Skeletal muscle tissue (tissue), 4 donors: ENCODE results near the gene OR2T34. TPM values are rescaled to one million over a fixed set of nuclear protein-coding genes. Genes with fewer than 3 reads are reported as not detected.
"Not testable (repeated sequence)": the region's sequence is repeated elsewhere in the genome, so short reads cannot be mapped to it uniquely, and the experiment has no call there.

Experiments used
- H3K27ac ChIP-seq: one replicate; pipeline ENCODE4 v1.7.0; 2013; ENCODE audit warnings: mild to moderate bottlenecking, low read depth, low read length, inconsistent platforms
- H3K27me3 ChIP-seq, 3 donors: one replicate each; pipeline ENCODE4 v1.7.0; 2013; ENCODE audit warnings: low read length in 3 of 3; ENCODE audit not compliant: control insufficient read depth in 3 of 3, insufficient read depth in 3 of 3
- H3K36me3 ChIP-seq, 3 donors: one replicate each; pipeline ENCODE4 v1.7.0; 2013; ENCODE audit warnings: low read length in 3 of 3; ENCODE audit not compliant: control insufficient read depth in 3 of 3, insufficient read depth in 3 of 3
- H3K4me1 ChIP-seq, 3 donors: one replicate each; pipeline ENCODE4 v1.7.0; 2013; ENCODE audit warnings: low read length in 3 of 3, mild to moderate bottlenecking in 3 of 3; ENCODE audit not compliant: control insufficient read depth in 3 of 3, insufficient read depth in 3 of 3
- H3K4me3 ChIP-seq, 3 donors: one replicate each; pipeline ENCODE4 v1.7.0; 2013; ENCODE audit warnings: low read length in 3 of 3
- H3K9ac ChIP-seq, 3 donors: one replicate each; pipeline ENCODE4 v1.7.0; 2013; ENCODE audit warnings: low read length in 3 of 3, mild to moderate bottlenecking in 3 of 3, moderate library complexity in 2 of 3, low read depth in 1 of 3
- H3K9me3 ChIP-seq, 3 donors: one replicate each; pipeline ENCODE4 v1.7.0; 2013; ENCODE audit warnings: low read length in 3 of 3; ENCODE audit not compliant: control insufficient read depth in 3 of 3
- total RNA-seq: library from RNA; depleted of rRNA; stranded (reverse); fragments of >200 nt; gene quantifications from one replicate; pipeline ENCODE4 v1.2.3, GENCODE V29; 2014
- donor health status: Osteomylitis.

OR2T34 gene
- not detected for total RNA-seq

- H3K27ac ChIP-seq, H3K4me3 ChIP-seq, H3K4me1 ChIP-seq, H3K9me3 ChIP-seq, H3K9ac ChIP-seq, H3K36me3 ChIP-seq, H3K27me3 ChIP-seq: not testable (repeated sequence)
These were observed at the start of gene OR2T34 for GRCh38 chr1:248574657-248575056. Gene OR2T34, minus strand, starts transcription at chr1:248574757. Its CDS starts 0 bp downstream, at chr1:248574757.

GRCh38 chr1:248622570-248623001 lies 48.0 kb upstream of the OR2T34 start:
- no peak overlapping the region for H3K4me3 ChIP-seq
- no peaks in the 10 kb centered on the region for H3K9me3 ChIP-seq
- no peak overlapping the region for H3K27ac ChIP-seq
- no peaks in the 10 kb centered on the region for H3K36me3 ChIP-seq
- no peaks in the 10 kb centered on the region for H3K27me3 ChIP-seq
- H3K9ac ChIP-seq, result no peak overlapping the region
- no peaks in the 10 kb centered on the region for H3K4me1 ChIP-seq

- Histone ChIP-seq H3K9me3 (no peaks in the 10 kb centered on the region), H3K4me1 (no peaks in the 10 kb centered on the region), H3K4me3 (no peak overlapping the region), H3K27ac (no peak overlapping the region), H3K9ac (no peak overlapping the region), H3K27me3 (no peaks in the 10 kb centered on the region), H3K36me3 (no peaks in the 10 kb centered on the region)
These were observed 47.2 kb upstream of the OR2T34 start for GRCh38 chr1:248621770-248622169.

- no peak overlapping the region for H3K27ac ChIP-seq
- H3K4me3 ChIP-seq, result no peak overlapping the region
- H3K4me1 ChIP-seq, result no peaks in the 10 kb centered on the region
These were observed 44.3 kb upstream of the OR2T34 start for GRCh38 chr1:248618878-248619277.

GRCh38 chr1:248618119-248618518 lies 43.6 kb upstream of the OR2T34 start:
- H3K27ac ChIP-seq, result no peak overlapping the region
- H3K36me3 ChIP-seq, result no peaks in the 10 kb centered on the region
- no peaks in the 10 kb centered on the region for H3K9me3 ChIP-seq
- H3K4me1 ChIP-seq, result no peaks in the 10 kb centered on the region
- no peak overlapping the region for H3K9ac ChIP-seq
- no peaks in the 10 kb centered on the region for H3K27me3 ChIP-seq
- no peak overlapping the region for H3K4me3 ChIP-seq

More at GRCh38 chr1:248618878-248619277, 44.3 kb upstream of the OR2T34 start:
- H3K9me3 ChIP-seq, result no peaks in the 10 kb centered on the region
- H3K9ac ChIP-seq, result no peak overlapping the region
- no peaks in the 10 kb centered on the region for H3K27me3 ChIP-seq
- H3K36me3 ChIP-seq, result no peaks in the 10 kb centered on the region

GRCh38 chr1:248613742-248614141 lies 39.2 kb upstream of the OR2T34 start:
- Histone ChIP-seq H3K9ac (no peak overlapping the region), H3K4me3 (no peak overlapping the region), H3K27me3 (no peaks in the 10 kb centered on the region), H3K27ac (no peak overlapping the region), H3K36me3 (no peaks in the 10 kb centered on the region), H3K9me3 (no peaks in the 10 kb centered on the region), H3K4me1 (no peaks in the 10 kb centered on the region)

- H3K4me1 ChIP-seq, result no peaks in the 10 kb centered on the region
- H3K9ac ChIP-seq, result no peak overlapping the region
- H3K36me3 ChIP-seq, result no peaks in the 10 kb centered on the region
- H3K9me3 ChIP-seq, result no peaks in the 10 kb centered on the region
- H3K27ac ChIP-seq, result no peak overlapping the region
- no peaks in the 10 kb centered on the region for H3K27me3 ChIP-seq
- H3K4me3 ChIP-seq, result no peak overlapping the region
These were observed 37.4 kb upstream of the OR2T34 start for GRCh38 chr1:248611883-248612414.

- Histone ChIP-seq H3K4me1 (no peaks in the 10 kb centered on the region), H3K36me3 (no peaks in the 10 kb centered on the region), H3K9me3 (no peaks in the 10 kb centered on the region), H3K27me3 (no peaks in the 10 kb centered on the region), H3K4me3 (no peak overlapping the region), H3K9ac (no peak overlapping the region), H3K27ac (no peak overlapping the region)
These were observed 35.7 kb upstream of the OR2T34 start for GRCh38 chr1:248610301-248610700.

GRCh38 chr1:248599396-248599795 lies 24.8 kb upstream of the OR2T34 start:
- Histone ChIP-seq H3K9ac (no peak overlapping the region), H3K4me1 (no peaks in the 10 kb centered on the region), H3K27ac (no peak overlapping the region), H3K27me3 (no peaks in the 10 kb centered on the region), H3K36me3 (no peaks in the 10 kb centered on the region), H3K9me3 (no peaks in the 10 kb centered on the region), H3K4me3 (no peak overlapping the region)

- Histone ChIP-seq H3K4me1 (no peaks in the 10 kb centered on the region), H3K27ac (no peak within 1 kb of the TSS), H3K4me3 (no peak within 1 kb of the TSS), H3K9ac (no peak within 1 kb of the TSS), H3K27me3 (no peaks in the 10 kb centered on the region), H3K36me3 (no peaks in the 10 kb centered on the region), H3K9me3 (no peaks in the 10 kb centered on the region)
These were observed 23.0 kb upstream of the OR2T34 start, which contains the start of gene OR2T10 for GRCh38 chr1:248597589-248597988. Gene OR2T10, minus strand, starts transcription at chr1:248597700. Its CDS starts 3,932 bp downstream, at chr1:248593768.
